Measurements from ENCODE around the gene SOX10. TPM values are rescaled to one million over a fixed set of nuclear protein-coding genes. Genes with fewer than 3 reads are reported as not detected.

Gene SOX10
- total RNA-seq, 1 donor from 2014 or later: 5.9 TPM

DNA sequence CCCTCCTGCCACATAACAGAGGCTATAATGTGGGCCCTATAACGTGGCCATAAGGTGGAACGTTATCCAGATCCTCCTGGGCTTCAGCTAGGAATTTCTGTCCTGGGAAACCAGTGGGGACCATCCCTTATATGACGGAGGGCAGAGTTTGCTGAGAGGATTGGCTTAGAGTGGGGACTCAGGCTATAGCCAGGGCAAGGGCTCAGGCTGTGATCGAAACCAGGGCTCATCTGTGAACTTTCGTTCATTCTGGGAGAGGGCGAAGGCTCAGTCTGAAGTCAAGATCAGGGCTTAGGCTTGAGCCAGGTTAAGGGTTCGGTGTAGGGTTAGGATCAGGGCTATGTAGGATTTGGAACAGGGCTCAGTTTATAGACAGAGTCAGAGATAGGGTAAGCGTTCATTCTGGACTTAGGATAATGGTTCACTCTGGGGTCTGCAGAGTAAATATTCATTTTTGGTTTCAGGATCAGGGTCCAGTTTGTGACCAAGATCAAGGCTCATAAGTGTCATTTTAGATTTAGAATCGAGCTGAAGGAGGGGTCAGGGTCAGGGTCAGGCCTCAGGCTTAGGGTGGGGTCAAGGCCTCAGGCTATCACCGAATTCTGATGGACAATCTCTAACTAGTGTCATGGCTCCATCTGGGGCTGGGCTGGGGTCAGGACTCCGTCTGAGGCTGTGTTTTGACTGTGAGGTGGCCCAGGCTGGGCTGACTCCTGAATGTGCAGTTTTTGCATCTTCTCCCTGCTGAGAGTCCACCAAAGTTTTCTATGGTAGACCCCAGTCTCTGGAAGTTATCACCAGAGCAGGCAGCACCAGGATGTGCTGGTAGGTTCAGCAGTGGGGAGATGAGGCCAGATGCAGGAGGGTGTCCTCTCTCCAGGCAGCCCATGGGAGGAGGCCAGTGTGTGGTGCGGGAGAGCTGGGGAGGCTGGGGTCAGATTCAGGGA is 33.9 kb upstream of the SOX10 start:
- H3K36me3 Mint-ChIP-seq: no peaks in the 10 kb centered on the region
- H3K4me1 Mint-ChIP-seq (ENCODE audit: unreplicated experiment): peaks cover 10% of the 10 kb centered on the region

DNA sequence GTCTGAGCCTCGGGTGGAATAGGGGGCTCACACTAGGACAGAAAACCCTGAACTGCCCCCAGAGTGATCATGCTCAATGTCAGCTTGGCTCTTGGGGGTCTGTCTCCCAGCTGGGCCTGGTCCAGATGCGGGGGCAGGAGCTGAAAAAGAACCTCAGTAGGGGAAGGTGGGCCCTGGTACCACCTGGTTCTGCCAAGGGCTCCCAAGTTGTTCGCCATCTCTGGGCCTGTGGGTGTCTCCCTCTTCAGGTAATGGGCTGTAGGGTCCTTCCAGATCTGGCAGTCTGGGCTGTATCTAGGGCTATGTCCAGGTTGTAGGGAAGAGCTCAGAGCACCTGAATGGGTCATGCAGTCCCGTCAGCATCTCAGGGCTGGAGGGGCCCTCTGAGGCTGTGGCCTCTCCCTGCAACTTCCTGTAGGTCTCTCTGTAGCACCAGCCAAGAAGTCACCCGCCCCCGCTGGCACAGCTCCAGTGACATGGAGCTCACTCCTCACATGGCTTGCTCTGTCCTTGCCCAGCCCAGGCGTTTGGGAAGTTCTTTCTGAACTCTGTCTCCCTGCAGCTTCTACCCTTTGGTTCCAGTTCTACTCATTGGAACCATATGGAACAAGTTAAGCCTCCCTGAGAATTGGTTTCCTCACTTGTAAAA is 33.0 kb upstream of the SOX10 start:
- Mint-ChIP-seq H3K27me3 (no peaks in the 10 kb centered on the region), H3K9me3 (no peaks in the 10 kb centered on the region), H3K27ac (no peak overlapping the region), H3K4me1 (ENCODE audit: unreplicated experiment) (peaks cover 10% of the 10 kb centered on the region), H3K4me3 (no peak overlapping the region), H3K36me3 (no peaks in the 10 kb centered on the region)
- DNase-seq (ENCODE audit: extremely low spot score, unreplicated experiment): no peak
- TF ChIP-seq, protein P1, sequence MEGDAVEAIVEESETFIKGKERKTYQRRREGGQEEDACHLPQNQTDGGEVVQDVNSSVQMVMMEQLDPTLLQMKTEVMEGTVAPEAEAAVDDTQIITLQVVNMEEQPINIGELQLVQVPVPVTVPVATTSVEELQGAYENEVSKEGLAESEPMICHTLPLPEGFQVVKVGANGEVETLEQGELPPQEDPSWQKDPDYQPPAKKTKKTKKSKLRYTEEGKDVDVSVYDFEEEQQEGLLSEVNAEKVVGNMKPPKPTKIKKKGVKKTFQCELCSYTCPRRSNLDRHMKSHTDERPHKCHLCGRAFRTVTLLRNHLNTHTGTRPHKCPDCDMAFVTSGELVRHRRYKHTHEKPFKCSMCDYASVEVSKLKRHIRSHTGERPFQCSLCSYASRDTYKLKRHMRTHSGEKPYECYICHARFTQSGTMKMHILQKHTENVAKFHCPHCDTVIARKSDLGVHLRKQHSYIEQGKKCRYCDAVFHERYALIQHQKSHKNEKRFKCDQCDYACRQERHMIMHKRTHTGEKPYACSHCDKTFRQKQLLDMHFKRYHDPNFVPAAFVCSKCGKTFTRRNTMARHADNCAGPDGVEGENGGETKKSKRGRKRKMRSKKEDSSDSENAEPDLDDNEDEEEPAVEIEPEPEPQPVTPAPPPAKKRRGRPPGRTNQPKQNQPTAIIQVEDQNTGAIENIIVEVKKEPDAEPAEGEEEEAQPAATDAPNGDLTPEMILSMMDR (conservative IDR thresholded peaks at IDR 0.05): no peak

More for the DNA sequence above, 33.9 kb upstream of the SOX10 start:
- TF ChIP-seq, protein P1 (conservative IDR thresholded peaks at IDR 0.05): no peak
- Mint-ChIP-seq H3K27me3 (no peaks in the 10 kb centered on the region), H3K9me3 (no peaks in the 10 kb centered on the region), H3K4me3 (no peak overlapping the region), H3K27ac (no peak overlapping the region)
- DNase-seq (ENCODE audit: extremely low spot score, unreplicated experiment): no peak

DNA sequence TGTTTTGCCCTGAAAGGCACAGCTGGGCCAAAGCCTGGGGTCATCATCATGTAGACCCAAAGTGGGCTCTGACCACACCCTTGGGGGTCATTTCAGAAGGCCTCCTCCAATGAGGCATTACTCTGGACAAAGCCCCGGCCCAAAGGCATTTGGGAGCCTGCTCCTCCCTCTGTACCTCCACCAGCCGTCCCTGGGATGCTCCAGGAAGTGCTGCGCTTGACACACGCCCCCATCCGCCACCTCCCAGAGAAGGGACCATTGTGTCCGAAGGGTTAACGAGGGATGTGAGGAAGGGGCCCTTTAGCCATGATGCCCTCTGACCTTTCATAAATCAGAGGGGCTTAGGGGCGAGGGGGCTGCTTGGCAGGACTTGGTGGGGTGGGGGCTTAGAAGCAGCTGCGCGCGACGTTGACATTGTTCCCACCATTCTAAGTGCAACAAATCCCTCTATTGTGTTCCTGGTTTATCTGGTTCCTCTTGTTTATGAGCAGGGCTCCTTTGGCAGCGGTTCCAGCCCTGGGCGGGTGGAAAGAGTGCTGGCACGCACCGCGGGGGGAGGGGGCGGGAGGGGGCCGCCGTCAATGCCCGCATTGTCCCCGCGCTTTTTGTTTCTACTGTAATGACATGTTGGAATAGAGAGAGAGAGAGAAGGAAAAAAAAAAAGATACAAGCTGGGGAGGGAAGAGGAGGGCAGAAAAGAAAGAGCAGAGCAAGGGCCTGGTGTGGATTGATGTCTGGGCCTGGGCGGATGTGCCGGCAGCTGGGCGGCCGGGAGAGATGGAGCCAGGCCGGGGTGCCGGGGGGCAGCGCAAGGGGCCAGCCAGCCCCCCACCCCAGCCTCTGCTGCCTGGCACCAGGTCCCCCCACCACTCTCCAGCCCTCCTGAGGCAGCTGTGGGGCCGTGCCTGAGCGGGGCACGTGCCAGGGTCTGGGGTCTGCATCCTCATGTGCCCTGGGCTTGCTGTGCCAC is 32.1 kb upstream of the SOX10 start:
- no peak overlapping the region for H3K4me3 Mint-ChIP-seq
- H3K9me3 Mint-ChIP-seq: no peaks in the 10 kb centered on the region
- no peak overlapping the region for H3K27ac Mint-ChIP-seq
- no peaks in the 10 kb centered on the region for H3K36me3 Mint-ChIP-seq
- DNase-seq (ENCODE audit: extremely low spot score, unreplicated experiment): no peak
- TF ChIP-seq, protein P1 (conservative IDR thresholded peaks at IDR 0.05): no peak
- H3K27me3 Mint-ChIP-seq: no peaks in the 10 kb centered on the region
- H3K4me1 Mint-ChIP-seq (ENCODE audit: unreplicated experiment): peaks cover 10% of the 10 kb centered on the region

DNA sequence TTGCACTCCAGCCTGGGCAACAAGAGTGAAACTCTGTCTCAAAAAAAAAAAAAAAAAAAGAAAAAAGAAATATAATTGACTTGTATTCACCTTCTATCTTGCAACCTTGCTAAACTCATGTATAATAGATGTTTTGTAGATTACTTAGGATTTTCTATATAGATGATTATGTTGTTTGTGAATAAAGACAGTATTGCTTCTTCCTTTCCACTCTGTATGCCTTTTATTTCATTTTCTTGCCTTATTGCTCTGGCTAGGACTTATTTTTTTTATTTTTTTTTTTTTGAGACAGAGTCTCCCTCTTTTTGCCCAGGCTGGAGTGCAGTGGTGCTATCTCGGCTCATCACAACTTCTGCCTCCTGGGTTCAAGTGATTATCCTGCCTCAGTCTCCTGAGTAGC is 29.7 kb upstream of the SOX10 start:
- Mint-ChIP-seq H3K4me1 (ENCODE audit: unreplicated experiment) (peaks cover 12% of the 10 kb centered on the region), H3K27ac (no peak overlapping the region), H3K4me3 (no peak overlapping the region), H3K9me3 (no peaks in the 10 kb centered on the region), H3K27me3 (peaks cover 3% of the 10 kb centered on the region), H3K36me3 (no peaks in the 10 kb centered on the region)
- TF ChIP-seq, protein P1 (conservative IDR thresholded peaks at IDR 0.05): no peak
- DNase-seq (ENCODE audit: extremely low spot score, unreplicated experiment): no peak

DNA sequence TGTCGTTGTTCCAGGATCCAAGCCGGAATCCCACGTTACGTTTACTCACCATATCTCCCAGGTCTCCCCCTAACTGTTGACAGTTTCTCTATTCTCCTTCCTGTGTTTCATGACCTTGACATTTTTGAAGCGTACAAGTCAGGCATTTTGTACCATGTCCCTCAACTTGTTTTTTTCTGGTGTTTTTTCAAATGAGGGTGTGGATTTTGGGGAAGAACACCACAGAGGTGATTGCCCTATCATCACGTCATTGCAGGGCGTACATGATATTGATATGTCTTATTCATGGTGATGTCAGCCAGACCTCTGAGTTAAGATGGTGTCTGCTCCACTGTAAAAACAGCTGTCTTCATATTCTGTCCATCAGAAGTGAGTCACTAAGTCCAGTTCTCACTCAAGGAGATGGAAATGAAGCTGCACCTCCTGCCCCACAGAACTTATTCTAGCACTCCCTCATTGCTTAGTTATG is 28.3 kb upstream of the SOX10 start:
- DNase-seq (ENCODE audit: extremely low spot score, unreplicated experiment): no peak
- H3K4me3 Mint-ChIP-seq: no peak overlapping the region
- no peaks in the 10 kb centered on the region for H3K9me3 Mint-ChIP-seq
- H3K27me3 Mint-ChIP-seq: peaks cover 3% of the 10 kb centered on the region
- TF ChIP-seq, protein P1 (conservative IDR thresholded peaks at IDR 0.05): no peak
- H3K36me3 Mint-ChIP-seq: no peaks in the 10 kb centered on the region
- peaks cover 11% of the 10 kb centered on the region for H3K4me1 Mint-ChIP-seq (ENCODE audit: unreplicated experiment)
- H3K27ac Mint-ChIP-seq: no peak overlapping the region
